Subcutaneous adipose tissue (tissue), 4 donors: ENCODE measurements around the gene BANF1. TPM values are rescaled to one million over a fixed set of nuclear protein-coding genes. Genes with fewer than 3 reads are reported as not detected.

Source experiments
- CTCF ChIP-seq: fragments of 450-650 bp; IDR thresholded peaks from one replicate; pipeline ENCODE4 v1.5.1; 2016; ENCODE audit warnings: low read depth, mild to moderate bottlenecking, control low read depth, antibody characterized with exemption, moderate library complexity
- total RNA-seq, 4 donors: library from RNA; depleted of rRNA; stranded (reverse); fragments of >200 nt; gene quantifications; one replicate each; pipeline ENCODE4 v1.1.0, GENCODE V29; 2016

Gene BANF1
- total RNA-seq, 4 donors from 2014 or later, result 14.9 to 67.8 (median 16.7) TPM

GRCh38 chr11:65979261-65979759, 23.0 kb upstream of the BANF1 start:
- no peak for TF ChIP-seq CTCF

DNA sequence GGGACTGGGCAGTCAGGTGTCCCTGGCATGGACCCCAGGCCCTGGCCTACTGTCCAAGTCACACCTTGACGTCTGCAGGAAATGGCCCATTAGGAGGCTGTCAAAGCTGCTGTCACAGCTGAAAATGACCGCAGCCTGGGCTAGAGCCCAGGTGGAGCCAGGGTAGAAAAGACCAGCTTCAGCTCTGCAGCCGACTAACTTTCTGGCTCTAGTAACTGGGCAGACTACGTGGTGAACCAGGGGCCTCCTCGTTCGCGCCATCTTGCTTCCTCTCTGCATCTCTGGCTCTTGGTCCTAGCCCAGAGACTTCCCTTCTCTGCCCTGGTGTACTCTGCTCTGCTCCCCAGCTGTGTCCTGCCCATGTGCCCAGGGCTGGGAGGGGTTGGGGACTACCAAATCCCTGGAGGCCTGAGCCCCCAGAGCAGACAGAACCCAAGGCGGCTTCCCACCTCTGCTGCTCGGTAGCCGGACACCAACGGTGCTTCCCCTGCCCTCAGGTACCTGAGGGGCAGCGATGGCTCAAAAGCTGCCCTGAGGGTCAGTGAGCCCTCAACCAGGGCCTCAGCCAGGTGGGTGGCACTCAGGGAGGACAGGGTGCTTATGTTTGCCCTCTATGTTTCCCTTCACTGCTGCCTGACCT, 21.1 kb upstream of the BANF1 start:
- no peak for TF ChIP-seq CTCF

GRCh38 chr11:65981972-65982823, 20.1 kb upstream of the BANF1 start:
- no peak for TF ChIP-seq CTCF

- TF ChIP-seq CTCF, result no peak
Measured at GRCh38 chr11:65982824-65983588, 19.3 kb upstream of the BANF1 start.

- no peak for TF ChIP-seq CTCF
Measured at GRCh38 chr11:65983589-65983987, 18.7 kb upstream of the BANF1 start.

DNA sequence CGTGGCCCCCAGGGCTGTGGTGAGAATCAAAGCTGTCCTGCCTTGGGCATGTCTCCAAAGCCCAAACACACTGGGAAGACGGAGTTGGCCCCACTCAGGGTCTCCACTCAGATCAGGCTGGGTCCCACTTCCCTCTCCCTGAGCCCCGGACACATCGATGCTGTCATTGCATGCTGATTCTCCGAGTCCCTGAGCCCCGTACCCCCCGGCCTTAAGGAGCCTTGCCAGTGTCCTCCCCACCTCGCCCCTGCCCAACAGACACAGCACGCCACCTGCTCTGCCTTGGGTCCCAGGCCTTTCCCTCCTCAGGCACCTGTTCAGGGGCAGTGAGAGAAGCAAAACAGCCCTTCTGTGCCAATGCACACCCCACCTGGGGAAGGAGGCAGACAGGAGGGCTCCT, 15.0 kb upstream of the BANF1 start:
- TF ChIP-seq CTCF, result no peak
